Measurements from ENCODE around the gene PRM2.

Gene PRM2, protein sequence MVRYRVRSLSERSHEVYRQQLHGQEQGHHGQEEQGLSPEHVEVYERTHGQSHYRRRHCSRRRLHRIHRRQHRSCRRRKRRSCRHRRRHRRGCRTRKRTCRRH

DNA sequence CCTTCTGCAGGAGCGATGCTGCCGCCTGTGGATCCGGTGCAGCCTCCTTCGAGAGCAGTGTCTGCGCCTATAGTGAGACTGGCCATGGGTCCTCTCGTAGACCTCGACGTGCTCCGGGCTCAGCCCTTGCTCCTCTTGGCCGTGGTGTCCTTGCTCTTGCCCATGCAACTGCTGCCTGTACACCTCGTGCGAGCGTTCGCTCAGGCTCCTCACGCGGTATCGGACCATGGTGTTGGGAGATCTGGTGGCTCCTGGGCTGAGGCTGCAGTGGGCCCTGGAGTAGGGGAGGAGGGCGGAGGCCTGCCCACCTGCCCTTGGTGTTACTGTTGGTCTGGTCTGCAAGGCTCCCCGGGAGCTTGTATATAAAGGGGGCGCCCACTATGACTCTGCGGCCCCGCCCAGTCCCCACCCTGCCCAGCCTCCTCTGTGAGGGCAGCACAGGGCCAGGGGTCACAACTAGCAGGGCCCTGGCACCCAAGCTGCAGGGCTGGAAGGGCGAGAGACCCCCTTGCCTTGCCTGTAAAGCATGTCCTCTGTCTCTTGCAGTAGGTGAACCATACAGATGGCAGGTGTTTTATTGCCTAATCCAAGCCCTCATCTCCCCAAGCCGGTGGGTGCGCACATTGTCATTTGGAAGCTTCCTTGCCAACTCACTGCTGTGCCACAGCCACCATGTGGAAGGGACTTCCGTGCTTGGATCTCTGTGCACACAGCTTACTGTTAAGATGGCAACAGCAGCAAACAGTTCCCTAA, at the start of gene PRM2:
TSS of gene PRM2 (minus strand) at position 338 of the 753 bp plus-strand sequence. CDS start at position 228, 110 bp downstream.
- no peak within 1 kb of the TSS for H3K4me3 ChIP-seq (ENCODE audit: control insufficient read depth, low read depth, low read length)
- TF ChIP-seq, protein P1, sequence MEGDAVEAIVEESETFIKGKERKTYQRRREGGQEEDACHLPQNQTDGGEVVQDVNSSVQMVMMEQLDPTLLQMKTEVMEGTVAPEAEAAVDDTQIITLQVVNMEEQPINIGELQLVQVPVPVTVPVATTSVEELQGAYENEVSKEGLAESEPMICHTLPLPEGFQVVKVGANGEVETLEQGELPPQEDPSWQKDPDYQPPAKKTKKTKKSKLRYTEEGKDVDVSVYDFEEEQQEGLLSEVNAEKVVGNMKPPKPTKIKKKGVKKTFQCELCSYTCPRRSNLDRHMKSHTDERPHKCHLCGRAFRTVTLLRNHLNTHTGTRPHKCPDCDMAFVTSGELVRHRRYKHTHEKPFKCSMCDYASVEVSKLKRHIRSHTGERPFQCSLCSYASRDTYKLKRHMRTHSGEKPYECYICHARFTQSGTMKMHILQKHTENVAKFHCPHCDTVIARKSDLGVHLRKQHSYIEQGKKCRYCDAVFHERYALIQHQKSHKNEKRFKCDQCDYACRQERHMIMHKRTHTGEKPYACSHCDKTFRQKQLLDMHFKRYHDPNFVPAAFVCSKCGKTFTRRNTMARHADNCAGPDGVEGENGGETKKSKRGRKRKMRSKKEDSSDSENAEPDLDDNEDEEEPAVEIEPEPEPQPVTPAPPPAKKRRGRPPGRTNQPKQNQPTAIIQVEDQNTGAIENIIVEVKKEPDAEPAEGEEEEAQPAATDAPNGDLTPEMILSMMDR (conservative IDR thresholded peaks at IDR 0.05; ENCODE audit: control insufficient read depth, insufficient read depth, low read depth, low read length) = no peak

DNA sequence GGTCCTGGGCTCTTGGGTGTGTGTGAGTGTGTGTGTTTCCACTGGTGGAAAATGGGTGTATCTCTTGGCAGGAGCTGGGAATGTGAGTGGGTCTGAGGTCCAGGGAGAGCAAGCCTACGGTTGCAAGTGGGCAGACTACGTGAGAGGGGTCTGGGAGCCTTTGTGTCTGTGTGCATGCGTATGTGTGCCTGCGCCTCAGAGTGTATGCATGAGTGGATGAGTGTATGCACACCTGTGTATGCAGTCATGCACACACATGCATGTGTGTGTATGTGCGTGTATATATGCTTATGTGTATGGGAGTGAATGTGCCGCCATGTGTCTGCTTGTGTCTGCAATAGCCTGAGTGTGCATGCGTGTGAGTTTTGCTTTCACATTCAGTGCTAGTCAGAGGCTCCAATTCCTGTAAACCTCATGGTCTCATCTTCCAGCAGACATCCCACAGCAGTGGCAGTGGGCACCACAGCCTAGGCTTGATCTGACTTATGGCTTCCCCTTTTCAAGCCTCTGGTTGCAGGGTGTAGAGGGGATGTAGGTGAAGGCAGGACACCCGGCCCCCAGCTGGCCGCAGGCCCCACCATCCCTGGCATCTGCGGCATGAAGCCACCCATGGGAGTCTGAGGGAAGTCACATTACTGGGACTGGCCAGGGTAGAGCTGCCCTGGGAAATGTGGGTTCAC, 49.3 kb upstream of the PRM2 start:
- TF ChIP-seq, protein P1 (conservative IDR thresholded peaks at IDR 0.05; ENCODE audit: control insufficient read depth, insufficient read depth, low read depth, low read length) = no peak
- no peak overlapping the region for H3K4me3 ChIP-seq (ENCODE audit: control insufficient read depth, low read depth, low read length)
- no peak for DNase-seq (ENCODE audit: low read depth)

More for the DNA sequence above, at the start of gene PRM2:
- DNase-seq (ENCODE audit: low read depth) = no peak

DNA sequence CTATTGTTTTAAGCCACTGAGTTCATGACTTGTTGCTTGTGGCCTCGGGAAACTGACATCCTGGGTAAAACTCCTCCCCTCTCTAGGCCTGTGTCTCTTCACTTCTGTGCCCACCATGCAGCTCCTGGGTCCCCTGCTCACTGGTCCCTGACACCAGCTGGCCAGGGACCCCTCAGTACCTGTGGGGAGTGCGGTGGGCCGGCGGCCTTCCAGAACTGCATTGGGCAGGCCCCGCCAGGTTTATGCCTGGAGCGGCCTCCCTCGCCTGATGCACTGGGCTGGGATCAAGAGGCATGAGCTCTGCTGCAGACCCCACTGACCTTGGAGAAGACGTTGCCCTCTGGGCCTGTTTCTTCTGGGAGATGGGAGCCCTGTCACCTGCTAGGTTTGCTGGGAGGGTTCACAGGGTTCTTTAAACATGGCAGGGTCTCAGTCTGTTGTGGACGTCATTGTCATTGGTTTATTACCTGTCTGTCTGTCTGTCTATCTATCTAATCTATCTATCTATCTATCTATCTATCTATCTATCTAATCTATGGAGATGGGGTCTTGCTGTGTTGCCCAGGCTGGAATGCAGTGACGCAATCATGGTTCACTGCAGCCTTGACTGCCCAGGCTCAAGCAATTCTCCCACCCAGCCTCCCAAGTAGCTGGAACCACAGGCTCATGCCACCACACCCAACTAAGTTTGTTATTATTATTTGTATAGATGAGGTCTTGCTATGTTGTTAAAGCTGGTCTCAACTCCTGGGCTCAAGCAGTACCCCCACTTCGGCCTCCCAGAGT, 47.5 kb upstream of the PRM2 start:
- H3K4me3 ChIP-seq (ENCODE audit: control insufficient read depth, low read depth, low read length) = no peak overlapping the region
- TF ChIP-seq, protein P1 (conservative IDR thresholded peaks at IDR 0.05; ENCODE audit: control insufficient read depth, insufficient read depth, low read depth, low read length) = no peak
- DNase-seq (ENCODE audit: low read depth) = no peak

DNA sequence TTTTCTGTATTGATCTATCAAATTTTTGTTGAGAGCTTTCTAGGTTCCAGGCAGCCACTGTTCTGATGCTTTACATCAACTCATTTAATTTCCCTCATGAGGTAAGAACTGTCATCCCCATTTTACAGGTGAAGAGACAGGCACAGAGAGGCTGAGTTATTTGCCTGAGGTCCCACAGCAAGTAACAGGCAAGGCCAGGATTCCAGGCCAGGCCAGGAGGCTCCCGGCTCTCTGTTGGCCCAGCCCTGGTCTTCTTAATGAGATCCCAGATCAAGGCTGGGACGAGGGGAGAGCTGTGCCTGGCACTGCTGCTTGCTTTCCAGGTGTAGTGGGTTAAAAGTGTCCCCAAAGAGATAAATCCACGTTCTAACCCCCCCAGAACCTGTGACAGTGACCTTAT, 46.5 kb upstream of the PRM2 start:
- H3K4me3 ChIP-seq (ENCODE audit: control insufficient read depth, low read depth, low read length) = no peak overlapping the region
- DNase-seq (ENCODE audit: low read depth) = no peak
- TF ChIP-seq, protein P1 (conservative IDR thresholded peaks at IDR 0.05; ENCODE audit: control insufficient read depth, insufficient read depth, low read depth, low read length) = no peak

DNA sequence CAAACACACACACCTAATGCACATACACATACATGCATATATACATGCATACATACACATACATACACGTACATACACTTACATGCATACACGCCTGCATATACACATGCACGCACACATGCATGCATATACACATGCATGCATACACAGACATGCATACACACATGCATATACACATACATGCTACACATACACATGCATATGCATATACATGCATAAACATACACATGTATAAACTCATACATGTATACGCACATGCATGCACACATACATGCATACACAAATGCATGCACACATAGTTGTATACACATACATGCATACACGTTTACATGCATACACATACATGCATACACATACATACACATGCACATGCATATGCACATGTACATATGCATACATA, 45.4 kb upstream of the PRM2 start:
- no peak for DNase-seq (ENCODE audit: low read depth)
- H3K4me3 ChIP-seq (ENCODE audit: control insufficient read depth, low read depth, low read length) = no peak overlapping the region
- TF ChIP-seq, protein P1 (conservative IDR thresholded peaks at IDR 0.05; ENCODE audit: control insufficient read depth, insufficient read depth, low read depth, low read length) = no peak

DNA sequence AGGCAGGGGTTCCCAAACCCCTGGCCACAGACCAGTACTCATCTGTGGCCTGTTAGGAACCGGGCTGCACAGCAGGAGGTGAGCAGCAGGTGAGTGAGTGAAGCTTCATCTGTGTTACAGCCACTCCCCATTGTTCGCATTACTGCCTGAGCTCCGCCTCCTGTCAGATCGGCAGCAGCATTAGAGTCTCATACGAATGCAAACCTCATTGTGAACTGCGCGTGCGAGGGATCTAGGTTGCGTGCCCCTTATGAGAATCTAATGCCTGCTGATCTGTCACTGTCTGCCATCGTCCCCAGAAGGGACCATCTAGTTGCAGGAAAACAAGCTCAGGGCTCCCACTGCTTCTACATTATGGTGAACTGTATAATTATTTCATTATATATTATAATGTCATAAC, 43.9 kb upstream of the PRM2 start:
- no peak for DNase-seq (ENCODE audit: low read depth)
- no peak overlapping the region for H3K4me3 ChIP-seq (ENCODE audit: control insufficient read depth, low read depth, low read length)
- TF ChIP-seq, protein P1 (conservative IDR thresholded peaks at IDR 0.05; ENCODE audit: control insufficient read depth, insufficient read depth, low read depth, low read length) = no peak

Measured in fibroblast of mammary gland (primary cell).